K562 (cell line): ENCODE data around the gene AMOT. TPM values are rescaled to one million over a fixed set of nuclear protein-coding genes. Genes with fewer than 3 reads are reported as not detected.

Experiments used
- ATAC-seq: fragments of 200-7000 bp; cut with Tn5 transposase; 3 replicates; pipeline ENCODE4 v1.9.1; 2020; ENCODE audit warnings: moderate library complexity
- BruUV-seq: library from RNA; stranded (reverse); fragments of 400-500 nt; replicated peaks from 2 replicates; lab custom pipeline; 2021; lab: Mats Ljungman, UMichigan
- CTCF ChIA-PET: fragments of 300-600 bp; formaldehyde crosslinking; extraction: SDS; loops from one replicate; lab custom pipeline; 2021; ENCODE audit warnings: low intra/inter-chr PET ratio; lab: Yijun Ruan, JAX
- POLR2A ChIA-PET: fragments of 300-600, 350-650 bp; sonication (Branson Sonifier 250); formaldehyde crosslinking; extraction: SDS; loops from one replicate; lab custom pipeline; 2021; ENCODE audit warnings: antibody characterized with exemption, inconsistent platforms; lab: Yijun Ruan, JAX
- DNase-seq, 4 experiments: peaks; one replicate each; pipeline versions ENCODE4 v3.0.0 to v3.0.0-alpha.2; 2011 to 2018; ENCODE audit warnings: low spot score in 3 of 4, mixed read lengths in 3 of 4; ENCODE audit errors: extremely low read depth in 1 of 4
- FAIRE-seq: peaks from 2 replicates; lab custom pipeline; 2011; peaks lifted over from hg19 to GRCh38; lab: Jason Lieb, UNC
- H2AFZ ChIP-seq: 2 replicates; pipeline ENCODE4 v1.6.0; 2011; ENCODE audit warnings: low read depth, low read length, control low read depth, inconsistent platforms
- H3K27ac ChIP-seq: fragments of 200-600 bp; 3 replicates; pipeline ENCODE4 v1.8.0; 2011; ENCODE audit warnings: low read depth, mild to moderate bottlenecking, control low read depth, inconsistent platforms, low read length, moderate library complexity, mixed read lengths; ENCODE audit errors: extremely low read depth
- H3K27me3 ChIP-seq, 2 experiments: fragments of 300-600 bp in 1 of 2; 2 replicates in 1 of 2; 3 replicates in 1 of 2; pipeline versions ENCODE4 v1.6.0 to v1.8.0; 2011; ENCODE audit warnings: inconsistent platforms in 2 of 2, low read length in 2 of 2, mild to moderate bottlenecking in 1 of 2, mixed read lengths in 1 of 2, moderate library complexity in 1 of 2; ENCODE audit not compliant: control insufficient read depth in 2 of 2, insufficient read depth in 2 of 2
- H3K36me3 ChIP-seq: fragments of 300-600 bp; 3 replicates; pipeline ENCODE4 v1.8.0; 2011; ENCODE audit warnings: mild to moderate bottlenecking, low read length, inconsistent platforms; ENCODE audit not compliant: control insufficient read depth, insufficient read depth
- H3K4me1 ChIP-seq, 2 experiments: fragments of 200-600 bp in 1 of 2; replicated peaks in 1 of 2; 2 replicates in 1 of 2; 3 replicates in 1 of 2; pipeline versions ENCODE4 v1.5.1 to v1.8.0; 2011; ENCODE audit warnings: inconsistent platforms in 2 of 2, low read length in 2 of 2, mild to moderate bottlenecking in 1 of 2, mixed read lengths in 1 of 2, moderate library complexity in 1 of 2; ENCODE audit not compliant: control insufficient read depth in 2 of 2, insufficient read depth in 2 of 2
- H3K4me2 ChIP-seq: 2 replicates; pipeline ENCODE4 v1.6.1; 2011; ENCODE audit warnings: low read length, control low read depth, inconsistent platforms, mixed read lengths; ENCODE audit not compliant: insufficient read depth
- H3K4me3 ChIP-seq: fragments of 200-600 bp; sonication (generic), shearing (Covaris generic); 2 replicates; pipeline ENCODE4 v1.5.1; 2016; ENCODE audit warnings: control low read depth, inconsistent platforms
- H3K79me2 ChIP-seq: fragments of 200-600 bp; 3 replicates; pipeline ENCODE4 v1.8.0; 2011; ENCODE audit warnings: low read length, inconsistent platforms; ENCODE audit not compliant: control insufficient read depth, insufficient read depth
- H3K9ac ChIP-seq, 2 experiments: 2 replicates each; pipeline versions ENCODE4 v1.6.0 to v1.6.1; 2011; ENCODE audit warnings: low read depth in 2 of 2, low read length in 2 of 2, control low read depth in 1 of 2, inconsistent platforms in 1 of 2, mild to moderate bottlenecking in 1 of 2, mixed read lengths in 1 of 2; ENCODE audit not compliant: insufficient read depth in 1 of 2
- H3K9me1 ChIP-seq: one replicate; pipeline ENCODE4 v1.6.0; 2011; ENCODE audit warnings: inconsistent platforms, mild to moderate bottlenecking, low read length, moderate library complexity; ENCODE audit not compliant: control insufficient read depth, insufficient read depth
- H3K9me3 ChIP-seq: replicated peaks from 2 replicates; pipeline ENCODE4 v1.5.1; 2011; ENCODE audit warnings: low read depth, low read length, inconsistent platforms; ENCODE audit not compliant: control insufficient read depth, insufficient read depth
- H4K20me1 ChIP-seq: replicated peaks from 2 replicates; pipeline ENCODE4 v1.6.1; 2011; ENCODE audit warnings: low read length, inconsistent platforms, mixed read lengths; ENCODE audit not compliant: control insufficient read depth, insufficient read depth
- ETV1 ChIP-seq: fragments of 450-650 bp; conservative IDR thresholded peaks from 2 replicates; pipeline ENCODE4 v1.6.1; 2016; ENCODE audit warnings: missing genetic modification characterization, control low read depth, low read depth, missing compliant biosample characterization
- ETV5 ChIP-seq: sonication (generic); formaldehyde crosslinking; IDR thresholded peaks from 2 replicates; pipeline ENCODE4 v1.4.0; 2020; ENCODE audit warnings: low read depth, mild to moderate bottlenecking, missing genetic modification reagents
- FIP1L1 ChIP-seq: fragments of 200-400 bp; formaldehyde crosslinking; IDR thresholded peaks from 2 replicates; pipeline ENCODE4 v1.6.1; 2018; ENCODE audit warnings: mild to moderate bottlenecking, low read depth, low read length; ENCODE audit not compliant: poor library complexity, severe bottlenecking
- MNT ChIP-seq, 2 experiments: fragments of 450-650 bp; conservative IDR thresholded peaks; 2 replicates each; pipeline ENCODE4 v1.6.1; 2017; ENCODE audit warnings: mild to moderate bottlenecking in 2 of 2, moderate library complexity in 2 of 2
- MXD1 ChIP-seq: fragments of 250-450 bp; sonication (Bioruptor Pico); IDR thresholded peaks from 2 replicates; pipeline ENCODE4 v1.8.0; 2021; ENCODE audit warnings: borderline replicate concordance, mild to moderate bottlenecking, moderate library complexity; ENCODE audit not compliant: poor library complexity, severe bottlenecking
- NBN ChIP-seq: fragments of 450-650 bp; IDR thresholded peaks from 2 replicates; pipeline ENCODE4 v1.6.1; 2016; ENCODE audit warnings: low read depth, mild to moderate bottlenecking
- PURB ChIP-seq: sonication (generic); formaldehyde crosslinking; IDR thresholded peaks from 2 replicates; pipeline ENCODE4 v1.9.0; 2021; ENCODE audit warnings: low read depth, mild to moderate bottlenecking, missing genetic modification reagents
- REST ChIP-seq, 2 experiments: fragments of 450-650 bp; formaldehyde crosslinking in 1 of 2; IDR thresholded peaks; 2 replicates each; pipeline versions ENCODE4 v1.4.0 to v1.6.1; 2014 to 2020; ENCODE audit warnings: mild to moderate bottlenecking in 2 of 2, borderline replicate concordance in 1 of 2, low read depth in 1 of 2
- SUPT5H ChIP-seq: fragments of 450-650 bp; IDR thresholded peaks from 2 replicates; pipeline ENCODE4 v1.6.1; 2016
- ZNF174 ChIP-seq: fragments of 250-450 bp; sonication (Bioruptor Pico); IDR thresholded peaks from 2 replicates; pipeline ENCODE4 v1.4.0; 2020; ENCODE audit warnings: mild to moderate bottlenecking
- WGBS: fragments of 100-300 bp; shearing (Covaris generic); methylation state at CpG from one replicate; pipeline ENCODE4 v1.1.6; 2016; ENCODE audit warnings: low coverage, mixed read lengths; ENCODE audit not compliant: insufficient coverage; ENCODE audit errors: missing lambda C conversion rate; 5-methylcytosine and 5-hydroxymethylcytosine counted together
- in situ Hi-C: fragments of 300-500 bp; cut with MboI; formaldehyde crosslinking; loops from 4 replicates; pipeline ENCODE4 v1.15.0; 2018; ENCODE audit warnings: inconsistent platforms, mixed read lengths
- intact Hi-C: fragments of 100-400 bp; cut with micrococcal nuclease; formaldehyde crosslinking; loops from 2 replicates; pipeline ENCODE4 v1.14.2; 2022
- polyA plus RNA-seq, 8 experiments: library from polyadenylated mRNA; depleted of rRNA in 4 of 8; stranded (reverse) in 5 of 8; unstranded in 3 of 8; fragments of >200 nt; fragmentation: Nextera tagmentation in 2 of 8; fragmentation: Illumina TruSeq in 1 of 8; extraction: Ambion mirVana in 2 of 8; extraction: Trizol in 1 of 8; gene quantifications; 2 replicates each; pipeline versions ENCODE4 v1.2.1 to v1.2.3, GENCODE V29; 2011 to 2014; ENCODE audit warnings: inconsistent platforms in 1 of 8, missing spikeins in 1 of 8
- total RNA-seq, 7 experiments: library from RNA; depleted of rRNA in 6 of 7; stranded (reverse); fragments of >200 nt in 6 of 7; fragmentation: Illumina TruSeq in 2 of 7; extraction: Trizol in 2 of 7; gene quantifications; 2 replicates each; pipeline versions ENCODE4 v1.2.1 to v1.2.3, GENCODE V29; 2011 to 2021; ENCODE audit warnings: low replicate concordance in 1 of 7

Gene AMOT
- total and polyA plus RNA-seq, 9 of the 15 experiments (the other 6 are each of a cell fraction or from before 2014, with no cell fraction given), result 0.04 TPM; not detected in 8

- TF ChIP-seq MNT (conservative IDR thresholded peaks at IDR 0.05), result no peak
- no peak for TF ChIP-seq FIP1L1
- no peak for TF ChIP-seq ETV1 (tag)
- TF ChIP-seq MXD1 (CRISPR knock-in tag), result no peak
- no peak for TF ChIP-seq ETV5 (CRISPR knock-in tag)
Observed at GRCh38 chrX:112808651-112809195, 31.9 kb downstream of the AMOT start (continued).

GRCh38 chrX:112808007-112808406 lies 32.6 kb downstream of the AMOT start:
- DNase-seq (no peak), FAIRE-seq (no peak), ATAC-seq (no peak)
- no peaks in the 10 kb centered on the region for H3K4me1 ChIP-seq
- no peaks in the 10 kb centered on the region for H3K36me3 ChIP-seq
- H3K27ac ChIP-seq, result no peak overlapping the region
- H3K9ac ChIP-seq, result no peak overlapping the region
- H3K79me2 ChIP-seq, result no peaks in the 10 kb centered on the region
- H4K20me1 ChIP-seq, result 0 out of 2 replicates have a peak, but pooled peaks cover 4% of the 10 kb centered on the region
- intact Hi-C loops (no loop called here), in situ Hi-C loops (no loop called here)
- H3K27me3 ChIP-seq, result no peaks in the 10 kb centered on the region
- no peak overlapping the region for H3K4me3 ChIP-seq
- ChIA-PET CTCF (no interaction called here), POLR2A (no interaction called here)
- H3K4me2 ChIP-seq, result no peak overlapping the region
- H2AFZ ChIP-seq, result no peak overlapping the region
- H3K9me1 ChIP-seq, result no peaks in the 10 kb centered on the region
- 0% methylated on average over 4 of the region's 4 CpGs for WGBS
- no TSS peak for BruUV-seq
- no peaks in the 10 kb centered on the region for H3K9me3 ChIP-seq
- TF ChIP-seq ZNF174 (CRISPR knock-in tag), result no peak
- TF ChIP-seq PURB (CRISPR knock-in tag), result no peak
- TF ChIP-seq SUPT5H, result no peak
- no peak for TF ChIP-seq NBN
- no peak for TF ChIP-seq REST (IDR thresholded peaks at IDR 0.05; ENCODE audit: borderline replicate concordance)
- no peak for TF ChIP-seq REST (CRISPR knock-in tag; IDR thresholded peaks at IDR 0.05; ENCODE audit: low read depth)
